Activated T-helper 2 cell treated with anti-CD3 and anti-CD28 coated beads, Interferon-gamma antibody, Interleukin-2, Interleukin-4, amounts not matched to agents 10 μg/mL and 5 μg/mL and 100 μg/mL, durations not matched to agents 14 hours and 24 hours and 36 hours (primary cell): ENCODE measurements around the gene INPP5A. TPM values are rescaled to one million over a fixed set of nuclear protein-coding genes. Genes with fewer than 3 reads are reported as not detected.

Source experiments
- DNase-seq: peaks from one replicate; pipeline ENCODE4 v3.0.0; 2021; ENCODE audit warnings: low spot score
- H3K27ac Mint-ChIP-seq: one replicate; pipeline ENCODE4 v1.8.0; 2021; ENCODE audit warnings: mixed read lengths
- H3K27me3 Mint-ChIP-seq: one replicate; pipeline ENCODE4 v1.8.0; 2021; ENCODE audit warnings: low read depth, mixed read lengths
- H3K36me3 Mint-ChIP-seq: one replicate; pipeline ENCODE4 v1.8.0; 2021; ENCODE audit warnings: low read depth, mixed read lengths
- H3K4me1 Mint-ChIP-seq: one replicate; pipeline ENCODE4 v1.8.0; 2021; ENCODE audit warnings: low read depth, mixed read lengths
- H3K4me3 Mint-ChIP-seq: one replicate; pipeline ENCODE4 v1.8.0; 2021; ENCODE audit warnings: low read depth, mild to moderate bottlenecking, moderate library complexity, mixed read lengths
- H3K9me3 Mint-ChIP-seq: one replicate; pipeline ENCODE4 v1.8.0; 2021; ENCODE audit warnings: mixed read lengths
- intact Hi-C: fragments of 100-400 bp; cut with micrococcal nuclease; formaldehyde crosslinking; loops from one replicate; pipeline ENCODE4 v1.15.1; 2023
- total RNA-seq: library from RNA; stranded (reverse); gene quantifications from 2 replicates; pipeline ENCODE4 v1.2.3, GENCODE V29; 2022

The INPP5A gene
- total RNA-seq, 1 donor from 2014 or later, result 13.0 TPM

GRCh38 chr10:132726194-132726593, 188.6 kb downstream of the INPP5A start:
- Mint-ChIP-seq H3K4me1 (no peaks in the 10 kb centered on the region), H3K4me3 (no peak overlapping the region), H3K36me3 (no peaks in the 10 kb centered on the region), H3K9me3 (no peaks in the 10 kb centered on the region), H3K27ac (no peak overlapping the region), H3K27me3 (no peaks in the 10 kb centered on the region)
- intact Hi-C loops, result no loop called here
- DNase-seq, result no peak

DNA sequence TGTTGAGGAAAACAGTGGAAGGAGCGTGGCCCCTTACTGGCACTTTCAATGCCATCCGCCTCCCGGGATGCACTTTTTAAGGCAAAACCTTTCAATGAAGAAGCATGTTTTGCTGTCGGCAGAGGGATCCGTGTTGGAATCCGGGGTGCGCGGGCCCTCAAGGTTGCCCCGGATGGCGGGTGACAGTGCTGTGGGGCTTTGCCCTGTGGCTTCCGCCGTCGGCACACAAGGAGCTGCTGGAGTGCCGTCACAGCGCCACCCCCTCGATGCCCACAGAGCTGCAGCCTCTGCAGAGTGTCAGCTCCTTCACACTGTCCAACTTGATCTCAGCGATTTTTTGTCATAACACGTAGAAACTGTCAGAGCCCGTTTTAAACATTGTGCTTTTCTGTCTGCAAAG, 189.4 kb downstream of the INPP5A start:
- intact Hi-C loops, result no loop called here
- no peaks in the 10 kb centered on the region for H3K27me3 Mint-ChIP-seq
- no peak for DNase-seq
- H3K36me3 Mint-ChIP-seq, result no peaks in the 10 kb centered on the region
- no peaks in the 10 kb centered on the region for H3K9me3 Mint-ChIP-seq
- no peak overlapping the region for H3K27ac Mint-ChIP-seq
- H3K4me3 Mint-ChIP-seq, result no peak overlapping the region
- no peaks in the 10 kb centered on the region for H3K4me1 Mint-ChIP-seq

DNA sequence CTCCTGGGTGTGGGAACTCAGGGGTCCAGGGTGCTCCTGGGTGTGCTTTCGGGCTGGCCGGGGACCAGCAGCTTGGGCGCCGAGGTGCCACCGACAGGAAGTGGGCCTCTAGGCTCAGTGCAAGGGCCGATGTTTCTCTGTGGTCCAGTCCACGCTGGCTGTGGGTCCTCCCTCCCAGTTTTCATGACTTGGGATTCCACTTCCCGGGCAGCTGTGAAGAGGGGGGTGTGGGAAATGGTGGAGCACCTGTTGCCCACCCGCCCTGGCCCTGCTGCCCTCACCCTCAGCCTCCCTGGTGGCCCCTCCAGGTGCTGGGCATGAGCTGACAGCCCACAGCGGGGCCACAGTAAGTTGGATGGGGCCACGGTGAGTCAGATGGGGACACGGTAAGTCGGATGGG, 189.8 kb downstream of the INPP5A start:
- Mint-ChIP-seq H3K36me3 (no peaks in the 10 kb centered on the region), H3K27me3 (no peaks in the 10 kb centered on the region), H3K27ac (no peak overlapping the region), H3K4me3 (no peak overlapping the region), H3K4me1 (no peaks in the 10 kb centered on the region), H3K9me3 (no peaks in the 10 kb centered on the region)
- intact Hi-C loops, result no loop called here
- DNase-seq, result no peak

GRCh38 chr10:132728321-132728720, 190.7 kb downstream of the INPP5A start:
- no peak overlapping the region for H3K4me3 Mint-ChIP-seq
- no peak for DNase-seq
- H3K9me3 Mint-ChIP-seq, result no peaks in the 10 kb centered on the region
- H3K27me3 Mint-ChIP-seq, result no peaks in the 10 kb centered on the region
- H3K36me3 Mint-ChIP-seq, result no peaks in the 10 kb centered on the region
- intact Hi-C loops, result no loop called here
- H3K27ac Mint-ChIP-seq, result no peak overlapping the region
- no peaks in the 10 kb centered on the region for H3K4me1 Mint-ChIP-seq

DNA sequence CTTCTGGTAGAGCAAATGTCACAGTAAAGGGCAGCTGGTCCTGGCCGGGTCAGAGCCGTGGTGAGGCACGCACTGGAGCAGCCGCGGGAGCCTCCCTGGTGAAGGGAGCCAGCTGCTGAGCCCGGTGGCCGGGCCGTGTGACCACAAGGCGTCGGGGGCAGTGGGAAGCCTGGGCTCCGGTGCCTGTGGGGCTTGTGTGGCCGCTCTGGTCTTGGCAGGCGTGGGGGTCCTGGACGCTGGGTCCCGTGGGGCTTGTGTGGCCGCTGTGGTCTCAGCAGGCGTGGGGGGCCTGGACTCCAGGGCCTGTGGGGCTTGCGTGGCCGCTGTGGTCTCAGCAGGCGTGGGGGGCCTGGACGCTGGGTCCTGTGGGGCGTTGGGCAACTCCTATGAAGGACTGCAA, 191.2 kb downstream of the INPP5A start:
- H3K27ac Mint-ChIP-seq, result no peak overlapping the region
- H3K27me3 Mint-ChIP-seq, result no peaks in the 10 kb centered on the region
- H3K36me3 Mint-ChIP-seq, result no peaks in the 10 kb centered on the region
- H3K4me3 Mint-ChIP-seq, result no peak overlapping the region
- no peak for DNase-seq
- intact Hi-C loops, result no loop called here
- no peaks in the 10 kb centered on the region for H3K4me1 Mint-ChIP-seq
- H3K9me3 Mint-ChIP-seq, result no peaks in the 10 kb centered on the region

DNA sequence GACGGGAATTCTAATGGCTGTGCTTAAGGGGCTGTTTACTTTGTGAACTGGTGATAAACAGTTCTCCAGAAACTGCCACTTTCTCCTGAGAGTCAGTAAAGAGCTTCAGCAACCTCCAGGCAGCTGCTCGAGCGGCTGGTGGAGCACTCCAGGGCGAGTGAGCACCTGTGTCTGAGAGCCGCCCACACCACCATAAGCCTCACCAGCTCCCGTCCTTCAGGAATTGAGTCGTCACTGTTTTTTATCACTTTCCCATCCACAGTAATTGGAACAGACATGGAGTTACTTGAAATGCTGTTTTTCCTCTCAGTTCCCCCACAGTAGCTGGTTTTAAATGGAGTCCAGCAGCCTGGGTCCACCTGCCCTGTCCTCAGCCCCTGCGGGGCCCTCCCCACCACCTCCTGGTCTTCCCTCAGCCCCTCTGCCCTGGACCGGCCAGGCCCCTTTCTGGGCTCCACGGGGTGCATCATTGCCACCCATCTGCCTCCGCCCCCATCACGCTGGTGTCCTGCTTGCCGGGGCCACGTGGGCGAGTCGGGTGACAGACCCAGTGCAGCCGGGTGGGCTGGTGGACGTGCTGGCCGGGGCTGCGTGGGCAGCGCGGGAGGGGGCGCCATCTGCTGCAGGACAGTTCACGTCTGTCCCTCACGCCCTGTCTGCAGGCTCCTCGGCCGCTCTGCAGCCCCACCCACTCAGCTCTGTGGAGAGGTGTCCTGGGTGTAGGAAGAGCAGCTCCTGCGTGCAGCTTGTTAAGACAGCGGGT, 192.4 kb downstream of the INPP5A start:
- no peaks in the 10 kb centered on the region for H3K27me3 Mint-ChIP-seq
- intact Hi-C loops, result no loop called here

GRCh38 chr10:132730573-132730953, 193.0 kb downstream of the INPP5A start:
- intact Hi-C loops, result no loop called here
- Mint-ChIP-seq H3K4me1 (no peaks in the 10 kb centered on the region), H3K36me3 (no peaks in the 10 kb centered on the region), H3K4me3 (no peak overlapping the region), H3K27ac (no peak overlapping the region), H3K9me3 (no peaks in the 10 kb centered on the region), H3K27me3 (no peaks in the 10 kb centered on the region)
- DNase-seq, result no peak

More for the DNA sequence above, 192.4 kb downstream of the INPP5A start:
- Mint-ChIP-seq H3K36me3 (no peaks in the 10 kb centered on the region), H3K9me3 (no peaks in the 10 kb centered on the region), H3K27ac (no peak overlapping the region), H3K4me1 (no peaks in the 10 kb centered on the region), H3K4me3 (no peak overlapping the region)
- no peak for DNase-seq

- Mint-ChIP-seq H3K4me1 (no peaks in the 10 kb centered on the region), H3K36me3 (no peaks in the 10 kb centered on the region), H3K27me3 (no peaks in the 10 kb centered on the region), H3K4me3 (no peak overlapping the region), H3K27ac (no peak overlapping the region), H3K9me3 (no peaks in the 10 kb centered on the region)
- DNase-seq, result no peak
- intact Hi-C loops, result no loop called here
These were observed 194.9 kb downstream of the INPP5A start for GRCh38 chr10:132732518-132732917.

DNA sequence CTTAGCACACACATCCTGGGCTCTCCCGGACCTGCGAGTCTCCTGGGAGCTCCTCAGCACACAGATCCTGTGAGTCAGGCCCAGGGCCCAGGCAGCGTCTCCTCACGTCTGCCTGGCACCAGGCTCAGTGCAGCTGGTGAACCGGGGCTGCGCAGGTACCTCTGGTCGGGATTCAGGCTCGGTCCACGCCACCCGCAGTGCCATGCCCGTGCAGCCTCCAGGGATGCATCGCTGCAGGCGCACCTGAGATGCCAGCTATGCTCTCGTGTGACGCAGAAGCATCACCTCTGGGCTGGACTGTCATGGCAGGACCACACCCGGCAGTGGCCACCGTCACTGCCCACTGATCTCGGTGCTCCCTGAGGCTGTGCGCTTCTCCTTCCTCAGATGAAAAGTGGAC, 196.3 kb downstream of the INPP5A start:
- Mint-ChIP-seq H3K27ac (no peak overlapping the region), H3K36me3 (no peaks in the 10 kb centered on the region), H3K4me1 (no peaks in the 10 kb centered on the region), H3K9me3 (no peaks in the 10 kb centered on the region), H3K27me3 (no peaks in the 10 kb centered on the region), H3K4me3 (no peak overlapping the region)
- no peak for DNase-seq
- intact Hi-C loops, result no loop called here

GRCh38 chr10:132735341-132735775, 197.8 kb downstream of the INPP5A start:
- Mint-ChIP-seq H3K27me3 (no peaks in the 10 kb centered on the region), H3K4me1 (no peaks in the 10 kb centered on the region), H3K9me3 (no peaks in the 10 kb centered on the region), H3K27ac (no peak overlapping the region), H3K4me3 (no peak overlapping the region), H3K36me3 (no peaks in the 10 kb centered on the region)
- DNase-seq, result no peak
- intact Hi-C loops, result no loop called here

DNA sequence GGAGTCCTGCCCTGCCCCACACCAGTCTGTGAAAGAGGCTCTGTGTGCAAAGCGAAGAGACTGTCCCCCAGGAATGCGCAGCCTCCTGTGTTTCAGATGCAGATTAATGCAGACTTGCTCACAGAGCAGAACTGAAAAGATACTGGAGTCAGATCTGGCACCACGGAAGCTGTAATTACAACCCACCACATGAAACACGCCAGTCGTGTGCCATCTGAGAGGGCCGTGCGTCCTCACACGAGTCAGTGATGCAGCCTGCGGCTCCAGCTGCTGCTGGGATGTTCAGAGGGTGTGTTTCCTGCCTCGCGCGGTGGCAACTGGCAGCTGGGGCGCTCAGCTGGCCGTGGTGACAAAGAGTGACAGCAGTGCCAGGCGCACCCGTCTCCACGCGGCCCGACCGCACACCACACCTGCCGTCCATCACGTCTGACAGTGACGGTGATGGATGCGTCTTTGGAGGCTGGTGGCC, 198.4 kb downstream of the INPP5A start:
- intact Hi-C loops, result no loop called here
- H3K9me3 Mint-ChIP-seq, result no peaks in the 10 kb centered on the region
- H3K27me3 Mint-ChIP-seq, result no peaks in the 10 kb centered on the region
- no peaks in the 10 kb centered on the region for H3K36me3 Mint-ChIP-seq
- DNase-seq, result no peak
- H3K4me1 Mint-ChIP-seq, result no peaks in the 10 kb centered on the region
- no peak overlapping the region for H3K4me3 Mint-ChIP-seq
- no peak overlapping the region for H3K27ac Mint-ChIP-seq

GRCh38 chr10:132737390-132738048, 199.9 kb downstream of the INPP5A start:
- H3K4me1 Mint-ChIP-seq, result no peaks in the 10 kb centered on the region
- H3K9me3 Mint-ChIP-seq, result no peaks in the 10 kb centered on the region
- DNase-seq, result no peak
- H3K36me3 Mint-ChIP-seq, result no peaks in the 10 kb centered on the region
- intact Hi-C loops, result no loop called here
- H3K27me3 Mint-ChIP-seq, result no peaks in the 10 kb centered on the region
- no peak overlapping the region for H3K4me3 Mint-ChIP-seq
- no peak overlapping the region for H3K27ac Mint-ChIP-seq

DNA sequence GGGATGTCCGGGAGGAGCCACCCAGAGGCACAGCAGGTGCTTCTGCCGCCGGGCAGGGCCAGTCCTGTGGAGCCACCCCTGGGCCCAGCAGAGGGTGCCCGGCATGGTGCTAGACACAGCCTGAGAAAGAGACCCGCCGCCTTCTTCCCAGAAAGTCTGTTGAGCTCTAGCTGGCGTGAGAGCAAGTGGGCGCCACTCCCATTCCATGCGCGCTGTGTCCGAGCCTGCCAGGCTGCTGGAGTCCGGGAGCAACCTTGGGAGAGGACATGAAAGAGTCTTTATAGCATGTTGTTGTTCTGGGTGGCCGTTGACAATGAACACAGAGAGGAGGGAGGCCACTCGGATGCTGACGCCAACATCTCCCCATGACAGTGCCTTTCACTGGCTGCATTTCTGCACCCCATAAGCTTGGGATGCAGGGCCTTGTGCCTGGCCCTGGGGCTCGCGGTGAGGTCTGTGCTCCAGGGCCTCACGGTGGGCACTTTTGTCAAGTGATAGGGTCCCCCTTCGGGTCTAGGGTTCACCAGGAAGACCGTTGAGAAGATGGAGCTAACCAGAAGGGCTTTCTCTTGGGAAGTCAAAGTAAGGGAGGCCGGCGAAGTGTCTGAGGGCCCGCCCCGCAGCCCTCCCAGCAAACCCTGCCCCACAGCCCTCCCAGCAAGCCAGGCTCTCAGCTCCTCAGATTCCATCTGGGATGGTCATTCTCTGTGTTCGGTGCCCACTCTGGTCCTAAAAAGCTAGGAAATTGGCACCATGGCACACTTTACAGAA, 201.1 kb downstream of the INPP5A start:
- DNase-seq, result no peak
- H3K4me1 Mint-ChIP-seq, result no peaks in the 10 kb centered on the region
- H3K9me3 Mint-ChIP-seq, result no peaks in the 10 kb centered on the region
- H3K27ac Mint-ChIP-seq, result no peak overlapping the region
- intact Hi-C loops, result no loop called here
- no peak overlapping the region for H3K4me3 Mint-ChIP-seq
- no peaks in the 10 kb centered on the region for H3K27me3 Mint-ChIP-seq
- H3K36me3 Mint-ChIP-seq, result no peaks in the 10 kb centered on the region
